ENCODE results near the gene MRPL45. TPM values are rescaled to one million over a fixed set of nuclear protein-coding genes. Genes with fewer than 3 reads are reported as not detected.

The MRPL45 gene
- total and polyA plus RNA-seq, 4 donors = 16.9 to 22.2 (median 19.0) TPM

Other genes starting within 250 kb of the MRPL45 start
- gene TBC1D3C, start 228.5 kb upstream of the MRPL45 start, total RNA-seq = under 1 TPM in 1 of 2 donors, not detected in 1; 0.42 TPM
- gene TBC1D3C, start 228.5 kb upstream of the MRPL45 start, polyA plus RNA-seq = not detected
- under 1 TPM in 1 of 2 donors, not detected in 1; 0.33 TPM for gene TBC1D3E, start 169.2 kb upstream of the MRPL45 start, total RNA-seq
- gene TBC1D3E, start 169.2 kb upstream of the MRPL45 start, polyA plus RNA-seq = not detected
- 1 to 10 TPM in 1 of 2 donors, not detected in 1; 3.8 TPM for gene TBC1D3, start 104.6 kb upstream of the MRPL45 start, total RNA-seq
- gene TBC1D3, start 104.6 kb upstream of the MRPL45 start, polyA plus RNA-seq = not detected
- under 1 TPM; under 0.01 to 0.05 TPM for gene GPR179, start 46.8 kb downstream of the MRPL45 start, total RNA-seq
- under 1 TPM in 1 of 2 donors, not detected in 1; 0.01 TPM for gene GPR179, start 46.8 kb downstream of the MRPL45 start, polyA plus RNA-seq
- gene SOCS7, start 54.7 kb downstream of the MRPL45 start, total RNA-seq = 10 to 100 TPM in 1 of 2 donors, 1 to 10 TPM in 1; 3.6 to 11.0 TPM
- 1 to 10 TPM in 1 of 2 donors, under 1 TPM in 1; 0.74 to 2.2 TPM for gene SOCS7, start 54.7 kb downstream of the MRPL45 start, polyA plus RNA-seq
- gene ARHGAP23, start 131.3 kb downstream of the MRPL45 start, total RNA-seq = 10 to 100 TPM in 1 of 2 donors, 1 to 10 TPM in 1; 6.4 to 31.8 TPM
- gene ARHGAP23, start 131.3 kb downstream of the MRPL45 start, polyA plus RNA-seq = 1 to 10 TPM in 1 of 2 donors, under 1 TPM in 1; 0.28 to 2.7 TPM

All from liver (tissue), 4 donors.